ENCODE results near the gene DNAH14.
A peak's percentile ranks its signal among the peaks of the same experiment; 100 is the strongest.

GRCh38 chr1:224894915-224895314 lies 34.6 kb upstream of the DNAH14 start:
- no peak for TF ChIP-seq REST (IDR thresholded peaks at IDR 0.05; ENCODE audit: unreplicated experiment)
- TF ChIP-seq POLR2AphosphoS5 (IDR thresholded peaks at IDR 0.05; ENCODE audit: low read depth), result no peak
- peak; percentile 65 to 75 for TF ChIP-seq CTCF (conservative IDR thresholded peaks at IDR 0.05; ENCODE audit: low read depth in 2 of 2)
- TF ChIP-seq EZH2 (IDR thresholded peaks at IDR 0.05; ENCODE audit: low read depth, unreplicated experiment), result no peak
- no peak for TF ChIP-seq EZH2phosphoT487 (IDR thresholded peaks at IDR 0.05; ENCODE audit: unreplicated experiment)
- no peak for TF ChIP-seq JUNB (IDR thresholded peaks at IDR 0.05; ENCODE audit: unreplicated experiment)
- TF ChIP-seq CREB1 (CRISPR knock-in tag; IDR thresholded peaks at IDR 0.05; ENCODE audit: low read depth), result no peak
- no peak for TF ChIP-seq ZNF331 (CRISPR knock-in tag; IDR thresholded peaks at IDR 0.05; ENCODE audit: low read depth)

Data from GM23338 (cell line).